A549 treated with Hydrocortisone at 1 μM for 4 hours (cell line): ENCODE results near the gene CHRNA7. TPM values are rescaled to one million over a fixed set of nuclear protein-coding genes. Genes with fewer than 3 reads are reported as not detected.

Experiments
- total RNA-seq: library from RNA; stranded (reverse); fragments of 200-300 nt; extraction: Qiagen RNA extraction; gene quantifications from 5 replicates; pipeline ENCODE4 v1.2.3, GENCODE V29; 2022

The CHRNA7 gene
- total RNA-seq = 3.4 to 5.2 TPM (median 3.8 TPM) in 5 replicates

DNA sequence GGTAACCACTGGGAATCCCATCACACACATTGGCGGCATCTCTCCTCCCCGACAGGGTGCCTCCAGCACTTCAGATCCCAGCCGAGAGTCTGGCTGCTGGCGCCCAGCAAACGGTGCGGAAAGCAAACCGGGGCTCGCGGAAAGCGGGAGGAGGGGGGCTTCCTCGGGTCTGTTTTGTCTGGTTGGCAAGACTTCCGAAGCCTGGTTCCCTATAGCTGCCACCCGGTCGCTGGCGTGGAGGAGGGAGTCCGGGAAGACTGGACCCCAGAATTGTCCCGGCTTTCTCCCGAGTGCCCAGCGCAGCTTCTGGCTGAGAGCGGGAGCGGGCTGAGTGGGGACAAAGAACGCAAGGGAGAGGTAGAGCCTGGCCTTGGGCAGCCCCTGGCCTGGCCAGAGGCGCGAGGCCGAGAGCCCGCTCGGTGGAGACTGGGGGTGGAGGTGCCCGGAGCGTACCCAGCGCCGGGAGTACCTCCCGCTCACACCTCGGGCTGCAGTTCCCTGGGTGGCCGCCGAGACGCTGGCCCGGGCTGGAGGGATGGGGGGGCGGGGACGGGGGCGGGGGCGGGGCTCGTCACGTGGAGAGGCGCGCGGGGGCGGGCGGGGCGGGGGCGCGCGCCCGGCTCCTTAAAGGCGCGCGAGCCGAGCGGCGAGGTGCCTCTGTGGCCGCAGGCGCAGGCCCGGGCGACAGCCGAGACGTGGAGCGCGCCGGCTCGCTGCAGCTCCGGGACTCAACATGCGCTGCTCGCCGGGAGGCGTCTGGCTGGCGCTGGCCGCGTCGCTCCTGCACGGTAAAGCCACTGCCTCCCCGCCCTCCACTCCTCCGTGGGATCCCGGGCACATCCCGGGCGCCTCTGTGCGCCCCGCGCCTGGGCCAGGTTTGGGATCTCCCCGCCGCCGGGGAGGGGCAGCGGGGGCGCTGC lies at the start of gene CHRNA7:
TSS of gene CHRNA7 (plus strand) at position 654 of the 920 bp plus-strand sequence. CDS start at position 734, 80 bp downstream.

Other genes with a start within 250 kb of the CHRNA7 start
- gene OTUD7A, start 159.8 kb upstream of the CHRNA7 start, total RNA-seq = 0.09 to 0.46 TPM (median 0.31 TPM) in 5 replicates